Right ventricle myocardium superior (tissue), 1 donor: ENCODE measurements around the gene APOBEC3B. TPM values are rescaled to one million over a fixed set of nuclear protein-coding genes. Genes with fewer than 3 reads are reported as not detected.
"Not testable (repeated sequence)": the region's sequence is repeated elsewhere in the genome, so short reads cannot be mapped to it uniquely, and the experiment has no call there.

Experiments
- ATAC-seq: fragments of 200-7000 bp; cut with Tn5 transposase; one replicate; pipeline ENCODE4 v1.9.1; 2020; ENCODE audit warnings: mild to moderate bottlenecking; ENCODE audit not compliant: poor library complexity
- DNase-seq: peaks from one replicate; pipeline ENCODE4 v3.0.0-alpha.2; 2020
- intact Hi-C: fragments of 100-400 bp; cut with DNase I; formaldehyde crosslinking; loops from one replicate; pipeline ENCODE4 v1.11.2; 2022
- total RNA-seq: library from RNA; stranded (reverse); fragmentation: NEBNext Ultra II Directional; extraction: Animal tissue kit (Norgen Biotek cat#: 25700); gene quantifications from one replicate; pipeline ENCODE4 v1.2.1, GENCODE V29; 2021
- donor health status: DM: no; HTN: yes; CAD: no; lungs with severe emphysema.

The APOBEC3B gene
- total RNA-seq, 1 donor from 2014 or later: 0.75 TPM

GRCh38 chr22:38981005-38981991, 849 bp upstream of the APOBEC3B start:
- DNase-seq (no peak), ATAC-seq (peak; percentile 50)
- intact Hi-C loops: no loop called here

- no peak for DNase-seq
- no peak for ATAC-seq
- intact Hi-C loops: no loop called here
These were observed 2.1 kb downstream of the APOBEC3B start for GRCh38 chr22:38984224-38984623.

DNA sequence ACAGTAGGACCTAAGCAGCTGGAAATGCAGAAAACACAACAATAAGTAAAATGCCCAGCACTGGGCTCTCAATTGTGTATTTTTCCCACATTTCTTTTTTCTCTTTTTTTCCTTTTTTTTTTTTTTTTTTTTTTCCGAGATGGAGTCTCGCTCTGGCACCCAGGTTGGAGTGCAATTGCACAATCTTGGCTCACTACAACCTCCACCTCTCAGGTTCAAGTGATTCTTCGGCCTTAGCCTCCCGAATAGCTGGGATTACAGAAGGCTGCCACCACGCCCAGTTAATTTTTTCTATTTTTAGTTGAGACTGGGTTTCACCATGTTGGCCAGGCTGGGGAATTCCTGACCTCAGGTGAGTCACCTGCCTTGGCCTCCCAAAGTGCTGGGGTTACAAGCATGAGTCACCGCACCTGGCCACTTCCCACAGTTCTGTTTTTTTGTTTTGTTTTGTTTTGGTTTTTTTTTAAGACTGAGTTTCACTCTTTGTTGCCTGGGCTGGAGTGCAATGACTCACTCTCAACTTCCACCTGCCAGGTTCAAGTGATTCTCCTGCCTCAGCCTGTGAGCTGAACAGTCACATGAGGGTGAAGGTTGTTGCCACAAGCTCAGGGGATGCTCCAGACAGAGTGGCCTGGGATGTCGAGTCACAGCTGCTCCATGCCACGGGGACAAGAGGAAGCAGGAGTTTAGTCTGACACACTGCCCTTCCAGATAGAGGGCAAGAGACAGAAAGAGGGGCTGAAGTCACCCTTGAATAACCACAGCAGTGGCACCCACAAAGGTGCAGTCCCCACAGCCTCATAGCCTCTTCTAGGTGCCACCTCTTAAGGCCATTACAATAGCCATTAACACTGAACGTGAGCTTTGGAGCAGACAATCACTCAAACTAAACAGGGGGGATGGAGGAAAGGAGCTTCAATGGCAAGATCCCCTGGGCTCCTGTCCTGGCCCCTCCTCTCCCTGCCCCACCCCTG, 2.9 kb downstream of the APOBEC3B start:
- ATAC-seq, intact Hi-C loops, DNase-seq: not testable (repeated sequence)

GRCh38 chr22:38986629-38987028, 4.5 kb downstream of the APOBEC3B start:
- intact Hi-C loops: no loop called here
- ATAC-seq (no peak), DNase-seq (no peak)

GRCh38 chr22:38987171-38987895, 5.2 kb downstream of the APOBEC3B start:
- intact Hi-C loops: no loop called here
- ATAC-seq (no peak), DNase-seq (no peak)

GRCh38 chr22:38989466-38989865, 7.3 kb downstream of the APOBEC3B start:
- ATAC-seq (no peak), DNase-seq (no peak)
- intact Hi-C loops: no loop called here

DNA sequence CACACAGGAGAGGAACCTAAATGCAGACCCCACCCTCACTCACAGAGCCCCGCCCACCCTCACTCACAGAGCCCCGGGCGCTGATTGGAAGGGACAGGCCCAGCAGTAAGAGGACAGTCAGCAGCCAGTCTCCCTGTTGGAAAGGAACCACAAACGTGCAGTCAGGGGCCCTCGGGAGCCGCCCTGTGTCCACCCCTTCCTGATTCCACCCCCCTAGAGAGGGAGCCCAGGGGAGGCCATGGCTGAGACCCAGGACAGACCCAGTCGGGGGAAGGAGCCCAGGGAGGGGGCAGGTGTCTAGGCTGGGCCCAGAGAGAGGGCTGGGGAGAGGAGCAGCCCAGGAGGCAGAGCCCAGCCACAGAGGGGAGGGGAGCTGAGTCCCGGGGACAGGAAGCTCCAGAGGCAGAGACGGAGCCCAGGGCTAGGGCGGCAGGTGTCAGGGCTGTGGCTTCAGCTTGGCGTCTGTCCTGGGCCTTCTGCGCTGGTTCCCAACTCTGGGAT, 10.8 kb downstream of the APOBEC3B start:
- intact Hi-C loops, DNase-seq: not testable (repeated sequence)
- ATAC-seq: peak; percentile 66

GRCh38 chr22:38996105-38996504, 14.0 kb downstream of the APOBEC3B start:
- intact Hi-C loops: no loop called here
- ATAC-seq (no peak), DNase-seq (no peak)

DNA sequence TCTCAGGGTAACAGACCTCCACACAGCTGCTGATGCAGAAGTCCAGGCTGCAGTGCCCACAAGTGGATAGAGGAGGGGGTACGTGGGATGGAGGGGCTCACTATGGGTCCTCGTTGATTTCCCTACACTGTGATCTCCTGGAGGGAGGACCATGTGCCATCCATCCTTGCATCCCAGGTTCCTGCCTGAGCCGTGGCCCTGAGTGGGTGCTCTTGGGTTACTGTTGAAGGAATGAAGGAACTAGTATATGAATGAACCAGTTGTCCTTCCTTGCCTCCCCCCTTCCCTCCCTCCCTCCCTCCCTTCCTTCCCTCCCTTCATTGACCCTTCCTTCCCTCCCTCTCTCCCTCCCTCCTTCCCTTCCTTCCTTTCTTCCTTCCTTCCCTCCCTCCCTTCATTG, 15.4 kb downstream of the APOBEC3B start:
- ATAC-seq: no peak
- intact Hi-C loops: no loop called here

DNA sequence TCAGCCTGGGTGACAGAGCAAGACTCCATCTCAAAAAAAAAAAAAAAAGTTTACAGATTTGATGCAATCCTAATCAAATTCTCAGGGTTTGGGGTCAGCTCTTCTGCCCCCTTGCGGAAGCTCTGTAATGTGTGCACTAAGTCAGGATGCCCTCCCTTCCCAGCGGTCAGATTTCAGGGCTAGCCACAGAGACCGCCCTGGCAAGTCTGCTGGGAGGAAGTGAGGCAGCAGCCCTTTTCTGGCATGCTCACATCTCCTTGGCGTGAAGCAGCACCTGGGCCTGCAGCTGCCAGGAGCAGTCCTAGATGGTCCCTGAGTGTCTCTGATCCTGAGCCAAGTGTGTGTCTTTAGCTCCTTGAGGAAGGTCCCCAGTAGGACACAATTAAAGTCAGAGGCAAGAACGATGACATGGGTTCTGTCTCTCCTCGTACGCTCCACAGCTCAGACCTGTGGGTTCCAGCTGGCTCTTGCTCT, 21.1 kb downstream of the APOBEC3B start:
- ATAC-seq: peak; percentile 92
- intact Hi-C loops: loop anchor here (5.0 to 10.0 kb wide), 2 partner anchors 131 to 228 kb away; partner anchors contain the start of gene CBX6
- DNase-seq: peak; percentile 76

More for the DNA sequence above, 15.4 kb downstream of the APOBEC3B start:
- DNase-seq: no peak

DNA sequence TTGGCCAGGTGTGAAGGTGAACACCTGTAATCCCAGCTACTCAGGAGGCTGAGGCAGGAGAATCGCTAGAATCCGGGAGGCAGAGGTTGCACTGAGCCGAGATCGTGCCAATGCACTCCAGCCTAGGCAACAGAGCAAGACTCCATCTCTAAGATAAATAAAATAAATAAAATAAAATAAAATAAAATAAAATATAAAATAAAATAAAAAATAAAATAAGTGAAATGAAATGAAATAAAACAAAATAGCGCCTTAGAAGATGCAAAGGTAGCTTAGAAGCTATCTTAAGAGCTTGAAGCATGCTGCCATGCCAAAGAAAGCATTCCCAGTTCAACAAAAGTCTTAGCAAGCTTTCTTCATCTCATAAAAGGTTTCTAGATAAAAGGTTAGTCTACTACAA, 25.0 kb downstream of the APOBEC3B start:
- ATAC-seq (no peak), DNase-seq (no peak)
- intact Hi-C loops: loop anchor here (5.0 to 10.0 kb wide), 3 partner anchors 80 to 232 kb away; no protein-coding TSS in a partner anchor

DNA sequence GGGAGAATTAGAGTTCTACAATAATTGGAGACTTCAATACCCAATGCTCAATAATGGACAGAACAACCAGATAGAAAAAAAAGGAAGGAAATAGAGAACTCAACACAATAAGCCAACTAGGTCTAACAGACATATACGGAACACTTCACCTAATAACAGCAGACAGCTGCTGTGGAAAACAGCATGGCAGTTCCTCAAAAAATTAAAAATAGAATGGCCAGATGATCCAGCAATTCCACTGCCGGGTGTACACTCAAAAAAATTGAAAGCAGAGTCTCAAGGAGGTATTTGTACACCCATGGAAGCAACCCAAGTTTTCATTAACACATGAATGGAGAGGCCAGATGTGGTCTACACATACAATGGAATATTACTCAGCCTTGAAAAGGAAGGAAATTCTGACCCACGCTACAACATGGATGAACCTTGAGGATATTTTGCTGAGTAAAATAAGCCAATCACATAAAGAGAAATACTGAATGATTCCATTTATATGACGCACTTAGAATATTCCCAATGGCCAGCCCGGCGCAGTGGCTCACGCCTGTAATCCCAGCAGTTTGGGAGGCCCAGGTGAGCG, 26.2 kb downstream of the APOBEC3B start:
- intact Hi-C loops: loop anchor here (5.0 to 10.0 kb wide), 3 partner anchors 81 to 234 kb away; no protein-coding TSS in a partner anchor
- not testable (repeated sequence) for ATAC-seq

GRCh38 chr22:39010946-39011345, 28.8 kb downstream of the APOBEC3B start:
- no peak for DNase-seq
- ATAC-seq: no peak
- intact Hi-C loops: no loop called here

More for the DNA sequence above, 26.2 kb downstream of the APOBEC3B start:
- DNase-seq: not testable (repeated sequence)

DNA sequence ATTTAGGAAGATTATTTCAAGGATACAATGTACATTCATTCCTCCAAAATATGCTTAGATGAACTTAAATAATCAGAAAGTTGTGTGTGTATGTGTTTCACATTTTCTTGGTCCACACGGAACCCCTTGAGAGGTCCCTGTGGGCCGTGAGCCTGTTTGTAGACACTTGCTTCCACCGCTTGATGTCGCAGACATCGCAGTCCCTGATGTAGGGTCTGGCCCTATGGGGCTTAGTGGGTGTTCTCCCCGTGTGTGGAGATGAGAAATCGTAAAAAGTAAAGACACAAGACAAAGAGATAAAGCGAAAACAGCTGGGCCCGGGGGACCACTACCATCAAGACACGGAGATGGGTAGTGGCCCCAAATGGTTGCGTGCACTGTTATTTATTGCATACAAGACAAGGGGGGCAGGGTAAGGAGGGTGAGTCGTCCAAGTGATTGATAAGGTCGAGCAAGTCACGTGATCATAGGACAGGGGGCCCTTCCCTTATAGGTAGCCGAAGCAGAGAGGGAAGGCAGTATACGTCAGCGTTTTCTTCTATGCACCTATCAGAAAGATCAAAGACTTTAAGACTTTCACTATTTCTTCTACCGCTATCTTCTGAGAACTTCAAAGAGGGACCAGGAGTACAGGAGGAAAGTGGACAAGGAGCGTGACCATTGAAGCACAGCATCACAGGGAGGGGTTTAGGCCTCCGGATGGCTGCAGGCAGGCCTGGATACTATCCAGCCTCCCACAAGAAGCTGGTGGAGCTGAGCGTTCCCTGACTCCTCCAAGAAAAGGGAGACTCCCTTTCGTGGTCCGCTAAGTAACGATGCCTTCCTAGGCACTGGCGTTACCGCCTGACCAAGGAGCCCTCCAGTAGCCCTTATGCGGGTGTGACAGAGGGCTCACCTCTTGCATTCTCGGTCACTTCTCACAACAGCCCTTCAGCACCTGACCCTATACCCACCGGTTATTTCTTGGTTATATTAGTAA, 30.7 kb downstream of the APOBEC3B start:
- DNase-seq: no peak
- intact Hi-C loops: no loop called here
- no peak for ATAC-seq

DNA sequence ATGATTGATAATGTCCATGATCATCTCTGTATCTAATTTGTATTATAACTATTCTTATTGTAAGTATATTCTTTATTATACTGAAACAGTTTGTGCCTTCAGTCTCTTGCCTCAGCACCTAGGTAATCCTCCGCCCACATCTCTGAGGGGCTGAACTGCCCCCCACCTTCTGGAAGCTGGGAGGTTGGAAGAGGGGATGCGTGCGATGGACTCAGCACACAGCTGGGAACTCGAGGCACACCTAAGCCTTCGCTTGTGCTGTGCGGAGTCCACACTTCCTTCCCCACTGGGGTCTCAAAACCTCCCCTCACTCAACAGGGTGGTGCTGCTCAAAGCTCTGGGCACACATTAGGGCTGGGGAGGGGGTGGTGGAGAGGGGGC, 31.4 kb downstream of the APOBEC3B start:
- DNase-seq, intact Hi-C loops: not testable (repeated sequence)
- ATAC-seq: peak; percentile 21

GRCh38 chr22:39013942-39014722, 32.0 kb downstream of the APOBEC3B start, which contains the start of gene APOBEC3C:
Gene APOBEC3C, plus strand, starts transcription at chr22:39014257. Its CDS starts 106 bp downstream, at chr22:39014363.
- ATAC-seq (peak; percentile 97), DNase-seq (peak; percentile 82)
- intact Hi-C loops: no loop called here
